Measurements from ENCODE around the gene TTC7B.

Gene TTC7B

DNA sequence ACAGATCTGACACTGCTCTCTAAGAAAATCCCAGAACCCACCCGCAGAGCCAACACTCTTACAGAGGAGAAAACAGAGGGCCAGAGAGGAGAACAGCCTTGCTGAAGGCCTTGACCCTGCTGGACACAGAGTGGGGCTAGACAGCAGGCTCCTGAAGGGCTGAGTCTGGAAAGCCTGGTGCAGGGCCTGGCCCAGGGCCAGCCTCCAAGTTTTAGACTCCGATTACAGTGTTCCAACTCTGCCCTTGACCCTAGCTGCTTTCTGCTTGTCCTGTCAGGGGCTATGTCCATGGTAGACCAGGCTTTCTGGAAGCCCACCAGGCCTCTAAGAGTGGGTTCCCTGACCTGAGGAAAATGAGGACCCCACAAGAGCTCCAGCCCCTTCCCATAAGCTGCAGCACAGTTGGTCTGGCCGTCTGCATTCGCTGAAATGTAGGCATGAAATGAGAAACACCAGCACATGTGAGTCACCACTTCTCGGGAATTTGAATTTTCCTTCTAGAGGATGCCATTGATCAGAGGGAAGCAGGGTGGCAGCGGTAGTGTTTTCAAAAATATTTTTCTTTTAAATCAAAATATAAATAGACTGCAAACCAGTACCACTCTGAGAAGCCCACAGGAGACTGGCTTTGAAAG, 265.0 kb downstream of the TTC7B start:
- H3K27me3 ChIP-seq (replicated peaks; ENCODE audit: control insufficient read depth, insufficient read depth, low read length, poor library complexity, severe bottlenecking), result no peaks in the 10 kb centered on the region
- H3K9me3 ChIP-seq (ENCODE audit: control insufficient read depth, low read length), result no peaks in the 10 kb centered on the region
- no peaks in the 10 kb centered on the region for H3K36me3 ChIP-seq (ENCODE audit: control insufficient read depth, insufficient read depth, low read length)
- H3K4me1 ChIP-seq (ENCODE audit: control insufficient read depth, insufficient read depth, low read length, poor library complexity, severe bottlenecking), result no peaks in the 10 kb centered on the region
- no peak for DNase-seq
- no peak overlapping the region for H3K27ac ChIP-seq (ENCODE audit: insufficient read depth, low read length, poor library complexity, severe bottlenecking)
- H3K4me3 ChIP-seq (ENCODE audit: insufficient read depth, low read depth, low read length, poor library complexity, severe bottlenecking), result no peak overlapping the region

DNA sequence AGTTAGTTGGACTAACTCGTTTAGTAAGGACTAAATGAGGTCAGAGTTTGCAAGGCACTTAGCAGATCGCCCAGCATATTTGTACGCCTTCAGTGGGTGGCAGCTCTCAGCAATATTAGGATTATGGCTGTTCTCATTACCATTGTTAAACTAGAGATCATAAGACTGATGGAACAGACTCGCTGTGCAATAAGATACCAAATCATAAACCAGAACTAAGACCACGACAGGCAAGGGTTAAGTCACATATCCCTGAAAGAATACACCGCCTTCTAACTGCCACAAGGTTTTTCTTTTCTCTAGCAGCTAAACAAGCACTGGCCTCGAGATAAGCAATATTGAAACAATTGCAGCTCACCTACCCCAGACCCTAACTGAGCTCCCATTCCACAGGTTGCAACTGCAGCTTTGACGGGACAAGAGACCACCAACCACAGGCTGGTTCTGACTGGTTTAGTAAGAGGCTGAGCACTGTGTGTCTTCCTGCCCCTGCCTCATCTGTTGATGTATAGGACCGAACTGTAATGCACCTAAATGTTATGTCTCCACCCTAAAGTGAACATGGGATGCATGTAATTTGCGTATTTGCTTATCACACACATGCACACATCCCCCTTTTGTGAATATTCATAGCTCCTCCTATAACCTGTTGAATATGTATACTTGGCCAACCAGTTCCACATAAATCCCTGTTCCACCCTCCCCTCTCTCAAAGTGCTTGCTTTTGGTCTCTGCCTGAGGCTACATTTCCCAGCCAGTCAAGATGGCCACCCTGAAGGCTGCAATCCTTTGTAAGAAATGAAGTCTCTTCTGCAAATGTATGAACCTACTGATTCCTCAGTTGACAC, 266.2 kb downstream of the TTC7B start:
- no peaks in the 10 kb centered on the region for H3K4me1 ChIP-seq (ENCODE audit: control insufficient read depth, insufficient read depth, low read length, poor library complexity, severe bottlenecking)
- H3K4me3 ChIP-seq (ENCODE audit: insufficient read depth, low read depth, low read length, poor library complexity, severe bottlenecking), result no peak overlapping the region
- no peaks in the 10 kb centered on the region for H3K9me3 ChIP-seq (ENCODE audit: control insufficient read depth, low read length)
- no peaks in the 10 kb centered on the region for H3K36me3 ChIP-seq (ENCODE audit: control insufficient read depth, insufficient read depth, low read length)
- no peaks in the 10 kb centered on the region for H3K27me3 ChIP-seq (replicated peaks; ENCODE audit: control insufficient read depth, insufficient read depth, low read length, poor library complexity, severe bottlenecking)
- no peak overlapping the region for H3K27ac ChIP-seq (ENCODE audit: insufficient read depth, low read length, poor library complexity, severe bottlenecking)
- no peak for DNase-seq

DNA sequence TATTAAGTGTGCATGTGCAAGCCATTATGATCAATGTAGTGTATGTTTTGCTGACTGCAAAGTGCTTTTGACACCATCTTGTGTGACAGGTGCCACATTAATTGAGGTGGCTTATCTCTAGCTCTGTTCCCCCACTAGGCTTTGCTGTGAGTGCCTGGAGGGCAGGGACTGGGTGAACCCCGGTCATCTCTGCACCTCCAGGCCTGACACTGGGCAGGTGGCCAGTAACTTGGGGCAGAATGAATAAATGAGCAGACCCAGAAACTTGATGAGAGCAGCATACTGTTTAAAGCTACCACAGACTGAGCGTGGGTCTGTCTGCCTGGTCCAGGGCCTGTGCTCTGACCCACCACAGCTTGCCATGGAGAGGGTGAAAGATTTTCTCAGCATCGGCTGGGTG, 267.8 kb downstream of the TTC7B start:
- H3K4me1 ChIP-seq (ENCODE audit: control insufficient read depth, insufficient read depth, low read length, poor library complexity, severe bottlenecking), result no peaks in the 10 kb centered on the region
- no peaks in the 10 kb centered on the region for H3K36me3 ChIP-seq (ENCODE audit: control insufficient read depth, insufficient read depth, low read length)
- H3K27ac ChIP-seq (ENCODE audit: insufficient read depth, low read length, poor library complexity, severe bottlenecking), result no peak overlapping the region
- no peaks in the 10 kb centered on the region for H3K27me3 ChIP-seq (replicated peaks; ENCODE audit: control insufficient read depth, insufficient read depth, low read length, poor library complexity, severe bottlenecking)
- no peaks in the 10 kb centered on the region for H3K9me3 ChIP-seq (ENCODE audit: control insufficient read depth, low read length)
- no peak overlapping the region for H3K4me3 ChIP-seq (ENCODE audit: insufficient read depth, low read depth, low read length, poor library complexity, severe bottlenecking)
- no peak for DNase-seq

DNA sequence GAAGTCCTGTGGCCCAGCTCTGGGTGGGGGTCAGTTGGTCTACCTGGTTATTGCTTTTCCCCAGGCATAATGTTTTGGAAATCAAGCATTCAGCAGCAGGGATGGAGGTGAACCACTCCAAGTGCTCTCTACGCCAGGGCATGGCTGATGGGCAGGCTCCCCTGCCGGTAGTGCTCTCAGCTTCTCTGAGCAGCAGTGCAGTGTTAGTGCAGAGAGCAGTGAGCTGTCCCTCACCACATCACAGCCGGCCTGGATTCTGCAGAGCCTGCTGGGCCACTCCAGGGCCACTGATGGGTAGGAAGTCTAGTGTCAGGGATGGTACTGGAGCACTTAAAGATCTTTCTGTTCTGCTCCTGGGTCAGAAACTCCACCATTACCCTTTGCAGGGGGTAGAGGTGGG, 268.3 kb downstream of the TTC7B start:
- Histone ChIP-seq H3K9me3 (ENCODE audit: control insufficient read depth, low read length) (no peaks in the 10 kb centered on the region), H3K36me3 (ENCODE audit: control insufficient read depth, insufficient read depth, low read length) (no peaks in the 10 kb centered on the region), H3K4me3 (ENCODE audit: insufficient read depth, low read depth, low read length, poor library complexity, severe bottlenecking) (no peak overlapping the region), H3K27ac (ENCODE audit: insufficient read depth, low read length, poor library complexity, severe bottlenecking) (no peak overlapping the region), H3K27me3 (replicated peaks; ENCODE audit: control insufficient read depth, insufficient read depth, low read length, poor library complexity, severe bottlenecking) (no peaks in the 10 kb centered on the region), H3K4me1 (ENCODE audit: control insufficient read depth, insufficient read depth, low read length, poor library complexity, severe bottlenecking) (no peaks in the 10 kb centered on the region)
- DNase-seq, result no peak

DNA sequence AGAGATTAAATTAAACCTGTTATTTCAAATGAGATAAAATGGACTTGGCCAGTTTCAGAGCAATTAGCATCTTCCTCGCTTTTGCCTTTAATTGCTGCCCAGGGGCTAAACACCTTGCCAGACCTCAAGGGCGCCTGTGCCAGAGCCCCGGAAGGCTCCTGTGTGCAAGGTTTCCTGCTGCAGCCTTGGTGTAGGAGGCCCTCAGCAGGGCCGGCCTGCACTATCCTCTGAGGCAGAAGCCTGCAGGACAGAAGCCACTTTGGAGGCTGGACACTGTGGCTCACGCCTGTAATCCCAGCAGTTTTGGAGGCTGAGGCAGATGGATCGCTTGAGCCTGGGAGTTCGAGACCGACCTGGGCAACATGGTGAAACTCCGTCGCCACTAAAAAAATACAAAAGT, 269.0 kb downstream of the TTC7B start:
- H3K4me1 ChIP-seq (ENCODE audit: control insufficient read depth, insufficient read depth, low read length, poor library complexity, severe bottlenecking), result no peaks in the 10 kb centered on the region
- H3K4me3 ChIP-seq (ENCODE audit: insufficient read depth, low read depth, low read length, poor library complexity, severe bottlenecking), result no peak overlapping the region
- no peaks in the 10 kb centered on the region for H3K9me3 ChIP-seq (ENCODE audit: control insufficient read depth, low read length)
- no peak for DNase-seq
- H3K36me3 ChIP-seq (ENCODE audit: control insufficient read depth, insufficient read depth, low read length), result no peaks in the 10 kb centered on the region
- no peak overlapping the region for H3K27ac ChIP-seq (ENCODE audit: insufficient read depth, low read length, poor library complexity, severe bottlenecking)
- no peaks in the 10 kb centered on the region for H3K27me3 ChIP-seq (replicated peaks; ENCODE audit: control insufficient read depth, insufficient read depth, low read length, poor library complexity, severe bottlenecking)

DNA sequence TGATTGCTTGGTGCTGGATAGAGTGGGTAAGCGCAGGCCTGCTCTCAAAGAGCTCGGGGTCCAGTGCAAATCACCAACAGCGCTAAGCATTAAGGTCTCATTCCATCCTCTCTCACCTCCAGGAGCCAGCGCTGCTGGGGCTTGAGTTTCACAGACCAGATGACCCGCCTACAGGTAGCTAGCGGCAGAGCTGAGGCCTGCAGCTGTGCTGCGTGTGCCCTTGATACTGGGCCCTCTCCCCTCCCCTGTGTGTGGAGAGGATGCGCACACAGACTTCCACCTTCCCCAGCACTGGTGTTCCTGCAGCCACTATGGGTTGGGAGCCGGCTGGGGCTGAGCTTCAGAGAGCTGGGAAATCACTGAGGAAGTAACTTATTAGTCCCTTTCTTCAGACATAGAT, 269.5 kb downstream of the TTC7B start:
- no peak for DNase-seq

DNA sequence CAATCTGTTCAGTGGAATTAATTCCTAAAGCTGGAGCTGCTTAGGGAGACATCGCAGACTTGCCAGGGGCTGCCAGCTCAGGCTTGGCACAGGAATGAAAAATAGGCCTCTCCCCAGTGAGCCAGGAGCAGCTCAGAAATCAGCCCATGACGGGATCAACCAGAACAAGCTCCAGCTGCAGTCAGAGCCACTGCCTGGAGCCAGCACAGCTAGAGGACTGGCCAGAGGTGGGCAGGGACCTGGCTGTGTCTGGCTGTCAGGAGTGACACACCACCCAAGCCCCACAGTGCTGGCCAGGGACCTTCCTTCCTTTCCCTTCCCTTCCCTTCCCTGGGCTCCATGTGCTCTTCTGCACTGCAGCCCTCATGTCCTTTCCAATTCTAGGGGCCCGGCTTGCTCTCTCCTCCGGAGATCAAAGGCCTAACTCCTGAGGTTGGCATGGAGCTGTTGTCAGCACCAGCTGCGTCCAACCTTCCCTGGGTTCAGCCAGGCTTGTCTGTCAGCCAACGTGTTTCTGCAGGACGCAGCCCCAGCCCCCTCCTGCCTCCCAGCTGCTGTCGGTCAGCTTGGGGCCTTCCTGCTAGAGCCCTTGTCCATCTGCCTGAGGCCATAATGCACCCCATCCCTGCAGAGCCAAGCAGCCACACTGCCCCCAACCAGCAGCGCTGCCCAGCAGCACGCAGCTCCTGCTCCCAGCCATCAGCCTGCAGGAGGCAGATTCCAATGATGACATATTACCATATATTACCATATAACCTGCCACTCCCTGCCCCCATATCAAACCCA, 270.1 kb downstream of the TTC7B start:
- no peaks in the 10 kb centered on the region for H3K27me3 ChIP-seq (replicated peaks; ENCODE audit: control insufficient read depth, insufficient read depth, low read length, poor library complexity, severe bottlenecking)
- DNase-seq, result no peak
- H3K36me3 ChIP-seq (ENCODE audit: control insufficient read depth, insufficient read depth, low read length), result no peaks in the 10 kb centered on the region
- no peaks in the 10 kb centered on the region for H3K9me3 ChIP-seq (ENCODE audit: control insufficient read depth, low read length)
- H3K27ac ChIP-seq (ENCODE audit: insufficient read depth, low read length, poor library complexity, severe bottlenecking), result no peak overlapping the region
- H3K4me1 ChIP-seq (ENCODE audit: control insufficient read depth, insufficient read depth, low read length, poor library complexity, severe bottlenecking), result no peaks in the 10 kb centered on the region
- no peak overlapping the region for H3K4me3 ChIP-seq (ENCODE audit: insufficient read depth, low read depth, low read length, poor library complexity, severe bottlenecking)

More for the DNA sequence above, 269.5 kb downstream of the TTC7B start:
- Histone ChIP-seq H3K36me3 (ENCODE audit: control insufficient read depth, insufficient read depth, low read length) (no peaks in the 10 kb centered on the region), H3K27me3 (replicated peaks; ENCODE audit: control insufficient read depth, insufficient read depth, low read length, poor library complexity, severe bottlenecking) (no peaks in the 10 kb centered on the region), H3K27ac (ENCODE audit: insufficient read depth, low read length, poor library complexity, severe bottlenecking) (no peak overlapping the region), H3K4me3 (ENCODE audit: insufficient read depth, low read depth, low read length, poor library complexity, severe bottlenecking) (no peak overlapping the region), H3K9me3 (ENCODE audit: control insufficient read depth, low read length) (no peaks in the 10 kb centered on the region), H3K4me1 (ENCODE audit: control insufficient read depth, insufficient read depth, low read length, poor library complexity, severe bottlenecking) (no peaks in the 10 kb centered on the region)

DNA sequence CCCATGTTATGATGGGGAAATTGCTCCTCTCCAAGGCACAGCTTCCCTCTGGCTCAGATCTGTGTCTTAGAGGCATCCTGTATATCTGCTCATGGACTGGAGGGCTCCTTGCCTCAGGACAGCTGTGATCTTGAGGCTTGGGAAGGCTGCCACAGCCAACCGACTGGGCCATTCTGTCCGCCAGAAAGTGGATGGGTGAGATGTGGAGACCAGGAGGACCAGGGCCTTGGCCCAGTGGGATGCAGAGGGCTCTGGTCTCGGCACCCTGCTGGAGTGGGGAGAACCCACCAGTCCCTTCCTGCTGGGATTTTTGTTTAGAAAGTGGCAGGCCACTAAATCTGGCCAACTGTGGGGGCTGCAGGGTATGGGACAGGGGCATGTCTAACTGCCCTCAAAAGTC, 270.8 kb downstream of the TTC7B start:
- DNase-seq, result no peak
- no peak overlapping the region for H3K4me3 ChIP-seq (ENCODE audit: insufficient read depth, low read depth, low read length, poor library complexity, severe bottlenecking)

DNA sequence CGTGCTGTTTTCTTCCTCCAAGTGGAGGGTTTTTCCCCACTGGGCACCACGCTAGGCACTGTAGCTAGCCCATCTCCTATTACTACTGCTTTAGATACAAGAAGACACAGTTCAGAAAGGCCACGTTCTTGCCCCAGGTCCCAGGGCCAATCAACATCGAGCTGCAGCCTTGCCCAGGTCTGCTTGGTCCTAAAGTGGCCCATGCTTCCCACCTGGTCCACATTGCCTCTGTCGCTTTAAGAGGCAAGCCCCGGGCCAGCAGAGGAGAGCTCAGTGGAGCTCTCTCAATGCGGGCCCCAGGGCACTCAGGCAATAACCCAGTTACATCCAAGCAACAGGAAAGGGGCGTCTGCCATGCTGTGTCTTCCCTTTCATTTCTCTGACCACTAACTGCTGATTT, 271.3 kb downstream of the TTC7B start:
- Histone ChIP-seq H3K4me3 (ENCODE audit: insufficient read depth, low read depth, low read length, poor library complexity, severe bottlenecking) (no peak overlapping the region), H3K4me1 (ENCODE audit: control insufficient read depth, insufficient read depth, low read length, poor library complexity, severe bottlenecking) (no peaks in the 10 kb centered on the region), H3K27me3 (replicated peaks; ENCODE audit: control insufficient read depth, insufficient read depth, low read length, poor library complexity, severe bottlenecking) (no peaks in the 10 kb centered on the region), H3K27ac (ENCODE audit: insufficient read depth, low read length, poor library complexity, severe bottlenecking) (no peak overlapping the region), H3K36me3 (ENCODE audit: control insufficient read depth, insufficient read depth, low read length) (no peaks in the 10 kb centered on the region), H3K9me3 (ENCODE audit: control insufficient read depth, low read length) (no peaks in the 10 kb centered on the region)
- no peak for DNase-seq

More for the DNA sequence above, 270.8 kb downstream of the TTC7B start:
- Histone ChIP-seq H3K36me3 (ENCODE audit: control insufficient read depth, insufficient read depth, low read length) (no peaks in the 10 kb centered on the region), H3K9me3 (ENCODE audit: control insufficient read depth, low read length) (no peaks in the 10 kb centered on the region), H3K27me3 (replicated peaks; ENCODE audit: control insufficient read depth, insufficient read depth, low read length, poor library complexity, severe bottlenecking) (no peaks in the 10 kb centered on the region), H3K27ac (ENCODE audit: insufficient read depth, low read length, poor library complexity, severe bottlenecking) (no peak overlapping the region), H3K4me1 (ENCODE audit: control insufficient read depth, insufficient read depth, low read length, poor library complexity, severe bottlenecking) (no peaks in the 10 kb centered on the region)

DNA sequence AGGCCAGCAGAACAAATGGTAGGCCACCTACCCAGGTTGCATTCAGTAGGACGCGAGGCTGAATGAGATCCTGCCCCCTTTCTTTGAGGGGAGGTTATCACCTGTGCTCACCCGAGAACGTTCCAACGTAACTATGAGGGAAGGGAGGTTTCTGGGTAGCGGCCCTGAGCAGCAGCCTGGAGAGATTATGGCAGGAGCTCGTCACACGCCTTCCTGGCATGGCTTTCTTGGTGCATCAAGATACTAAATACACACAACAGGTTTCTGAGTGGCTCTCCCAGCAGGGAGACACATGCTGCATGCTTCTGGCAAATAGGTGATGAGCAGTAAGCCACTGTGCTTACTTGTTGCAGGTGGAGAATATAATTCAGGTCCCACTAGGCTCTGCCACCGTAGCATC, 271.7 kb downstream of the TTC7B start:
- Histone ChIP-seq H3K27ac (ENCODE audit: insufficient read depth, low read length, poor library complexity, severe bottlenecking) (no peak overlapping the region), H3K36me3 (ENCODE audit: control insufficient read depth, insufficient read depth, low read length) (no peaks in the 10 kb centered on the region)
- DNase-seq, result no peak

More for the DNA sequence above, 271.7 kb downstream of the TTC7B start:
- H3K4me1 ChIP-seq (ENCODE audit: control insufficient read depth, insufficient read depth, low read length, poor library complexity, severe bottlenecking), result no peaks in the 10 kb centered on the region
- no peak overlapping the region for H3K4me3 ChIP-seq (ENCODE audit: insufficient read depth, low read depth, low read length, poor library complexity, severe bottlenecking)
- no peaks in the 10 kb centered on the region for H3K27me3 ChIP-seq (replicated peaks; ENCODE audit: control insufficient read depth, insufficient read depth, low read length, poor library complexity, severe bottlenecking)
- H3K9me3 ChIP-seq (ENCODE audit: control insufficient read depth, low read length), result no peaks in the 10 kb centered on the region
